Peyer's patch (tissue), 4 donors: ENCODE measurements around the gene PACS2. TPM values are rescaled to one million over a fixed set of nuclear protein-coding genes. Genes with fewer than 3 reads are reported as not detected.
A peak's percentile ranks its signal among the peaks of the same experiment; 100 is the strongest.
"Not testable (repeated sequence)": the region's sequence is repeated elsewhere in the genome, so short reads cannot be mapped to it uniquely, and the experiment has no call there.

Experiments
- DNase-seq, 3 donors: peaks; one replicate each; pipeline ENCODE4 v3.0.0-alpha.2; 2017 to 2019
- H3K27ac ChIP-seq, 4 donors: fragments of 200-600 bp; sonication (generic); one replicate each; pipeline ENCODE4 v1.5.1; 2016 to 2019
- H3K27me3 ChIP-seq, 2 donors: fragments of 200-600 bp; sonication (generic); one replicate each; pipeline ENCODE4 v1.5.1; 2019
- H3K36me3 ChIP-seq, 3 donors: fragments of 200-600 bp; sonication (generic); one replicate each; pipeline ENCODE4 v1.5.1; 2016 to 2019
- H3K4me1 ChIP-seq, 4 donors: fragments of 200-600 bp; sonication (generic); one replicate each; pipeline ENCODE4 v1.5.1; 2016 to 2019
- H3K4me3 ChIP-seq, 4 donors: fragments of 200-600 bp; sonication (generic); 1 replicate in 3 of 4; 2 replicates in 1 of 4; pipeline ENCODE4 v1.5.1; 2016 to 2019; ENCODE audit warnings: mild to moderate bottlenecking in 1 of 4
- H3K9me3 ChIP-seq, 4 donors: fragments of 200-600 bp; sonication (generic); one replicate each; pipeline ENCODE4 v1.5.1; 2016 to 2019; ENCODE audit warnings: mild to moderate bottlenecking in 1 of 4
- CTCF ChIP-seq, 6 experiments: fragments of 450-650 bp in 4 of 6; fragments of 200-600 bp in 2 of 6; sonication (generic) in 1 of 6; IDR thresholded peaks; one replicate each; pipeline ENCODE4 v1.5.1; 2017 to 2019; ENCODE audit warnings: antibody characterized with exemption in 6 of 6, mild to moderate bottlenecking in 3 of 6, moderate library complexity in 1 of 6
- POLR2A ChIP-seq, 2 donors: fragments of 450-650 bp; IDR thresholded peaks; one replicate each; pipeline ENCODE4 v1.5.1; 2017; ENCODE audit warnings: antibody characterized with exemption in 2 of 2, mild to moderate bottlenecking in 2 of 2, moderate library complexity in 2 of 2
- total RNA-seq, 4 donors: library from RNA; depleted of rRNA; stranded (reverse); fragments of >200 nt; gene quantifications; one replicate each; pipeline ENCODE4 v1.1.0, GENCODE V29; 2016

Gene PACS2
- total RNA-seq, 4 donors from 2014 or later: 77.2 to 158 (median 126) TPM

GRCh38 chr14:105272623-105273022, 41.9 kb upstream of the PACS2 start:
- H3K36me3 ChIP-seq: peaks cover 0 to 28% (median 0%) of the 10 kb centered on the region in 3 donors
- H3K27ac ChIP-seq: no peak overlapping the region
- H3K4me3 ChIP-seq: no peak overlapping the region
- no peak for DNase-seq
- no peaks in the 10 kb centered on the region for H3K4me1 ChIP-seq
- TF ChIP-seq POLR2A (IDR thresholded peaks at IDR 0.05) (no peak), CTCF (IDR thresholded peaks at IDR 0.05) (no peak)
- no peaks in the 10 kb centered on the region for H3K27me3 ChIP-seq
- H3K9me3 ChIP-seq: no peaks in the 10 kb centered on the region

GRCh38 chr14:105273062-105273461, 41.5 kb upstream of the PACS2 start:
- Histone ChIP-seq H3K36me3 (peaks cover 0 to 28% (median 0%) of the 10 kb centered on the region in 3 donors), H3K27me3 (no peaks in the 10 kb centered on the region), H3K4me1 (no peaks in the 10 kb centered on the region), H3K4me3 (no peak overlapping the region), H3K9me3 (no peaks in the 10 kb centered on the region), H3K27ac (no peak overlapping the region)
- peak in 1 of 3 donors; percentile 38 for DNase-seq
- TF ChIP-seq CTCF (IDR thresholded peaks at IDR 0.05) (no peak), POLR2A (IDR thresholded peaks at IDR 0.05) (no peak)

- TF ChIP-seq CTCF (IDR thresholded peaks at IDR 0.05) (no peak), POLR2A (IDR thresholded peaks at IDR 0.05) (no peak)
- Histone ChIP-seq H3K9me3 (no peaks in the 10 kb centered on the region), H3K27ac (no peak overlapping the region), H3K36me3 (peaks cover 0 to 13% (median 0%) of the 10 kb centered on the region in 3 donors), H3K4me1 (no peaks in the 10 kb centered on the region), H3K27me3 (no peaks in the 10 kb centered on the region), H3K4me3 (no peak overlapping the region)
- DNase-seq: no peak
Observed at GRCh38 chr14:105274637-105275036, 39.9 kb upstream of the PACS2 start.

DNA sequence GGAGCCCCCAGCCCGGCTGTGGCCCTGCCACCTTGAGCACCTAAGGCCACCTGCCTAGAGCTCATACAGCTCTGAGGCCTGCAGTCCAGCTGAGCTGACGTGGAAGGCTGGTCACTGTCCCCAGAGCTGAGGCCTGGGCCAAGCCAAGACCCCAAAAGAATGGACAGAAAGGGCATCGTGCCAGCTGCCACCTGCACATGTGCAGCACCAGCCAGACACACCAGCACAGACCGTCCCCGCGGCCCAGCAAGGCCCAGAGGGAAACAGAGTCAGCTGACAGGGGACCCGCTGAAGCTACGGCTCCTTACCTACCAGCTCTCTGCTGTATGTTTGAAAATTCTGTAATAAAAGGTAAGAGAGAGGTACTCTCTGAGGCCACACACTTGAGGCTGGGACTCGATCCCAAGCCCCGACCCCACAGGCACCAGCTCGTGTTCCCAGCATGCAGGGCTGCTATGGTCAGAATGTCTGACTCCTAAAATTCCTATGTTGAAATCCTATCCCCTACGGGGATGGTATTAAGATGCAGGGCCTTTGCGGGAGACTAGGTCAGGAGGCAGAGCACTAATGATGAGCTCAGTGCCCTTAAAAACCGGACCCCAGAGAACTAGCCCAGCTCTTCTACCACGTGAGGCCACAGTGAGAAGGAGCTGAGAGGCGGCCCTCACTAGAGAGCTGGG, 39.1 kb upstream of the PACS2 start:
- Histone ChIP-seq H3K4me1 (no peaks in the 10 kb centered on the region), H3K27me3 (no peaks in the 10 kb centered on the region), H3K27ac (no peak overlapping the region), H3K4me3 (no peak overlapping the region), H3K36me3 (peaks cover 0 to 12% (median 0%) of the 10 kb centered on the region in 3 donors), H3K9me3 (no peaks in the 10 kb centered on the region)
- DNase-seq: no peak
- TF ChIP-seq CTCF (IDR thresholded peaks at IDR 0.05) (no peak), POLR2A (IDR thresholded peaks at IDR 0.05) (no peak)

GRCh38 chr14:105277448-105277847, 37.1 kb upstream of the PACS2 start:
- H3K27ac ChIP-seq, H3K9me3 ChIP-seq, H3K4me3 ChIP-seq, H3K27me3 ChIP-seq, H3K36me3 ChIP-seq, DNase-seq, H3K4me1 ChIP-seq: not testable (repeated sequence)

GRCh38 chr14:105279642-105280361, 34.7 kb upstream of the PACS2 start:
- Histone ChIP-seq H3K27ac (no peak overlapping the region), H3K4me1 (no peaks in the 10 kb centered on the region), H3K36me3 (no peaks in the 10 kb centered on the region), H3K27me3 (no peaks in the 10 kb centered on the region), H3K4me3 (no peak overlapping the region), H3K9me3 (no peaks in the 10 kb centered on the region)
- no peak for TF ChIP-seq CTCF (IDR thresholded peaks at IDR 0.05)
- no peak for TF ChIP-seq POLR2A (IDR thresholded peaks at IDR 0.05)
- DNase-seq: no peak
